Stimulated activated CD4-positive, alpha-beta T cell treated with anti-CD3 and anti-CD28 coated beads, Interleukin-1b, Interleukin-23, amount 100 ng/mL, for 48 hours (primary cell): ENCODE data around the gene GRAMD4.

Experiments
- DNase-seq: peaks from one replicate; pipeline ENCODE4 v3.0.0-alpha.2; 2020

GRAMD4 gene

DNA sequence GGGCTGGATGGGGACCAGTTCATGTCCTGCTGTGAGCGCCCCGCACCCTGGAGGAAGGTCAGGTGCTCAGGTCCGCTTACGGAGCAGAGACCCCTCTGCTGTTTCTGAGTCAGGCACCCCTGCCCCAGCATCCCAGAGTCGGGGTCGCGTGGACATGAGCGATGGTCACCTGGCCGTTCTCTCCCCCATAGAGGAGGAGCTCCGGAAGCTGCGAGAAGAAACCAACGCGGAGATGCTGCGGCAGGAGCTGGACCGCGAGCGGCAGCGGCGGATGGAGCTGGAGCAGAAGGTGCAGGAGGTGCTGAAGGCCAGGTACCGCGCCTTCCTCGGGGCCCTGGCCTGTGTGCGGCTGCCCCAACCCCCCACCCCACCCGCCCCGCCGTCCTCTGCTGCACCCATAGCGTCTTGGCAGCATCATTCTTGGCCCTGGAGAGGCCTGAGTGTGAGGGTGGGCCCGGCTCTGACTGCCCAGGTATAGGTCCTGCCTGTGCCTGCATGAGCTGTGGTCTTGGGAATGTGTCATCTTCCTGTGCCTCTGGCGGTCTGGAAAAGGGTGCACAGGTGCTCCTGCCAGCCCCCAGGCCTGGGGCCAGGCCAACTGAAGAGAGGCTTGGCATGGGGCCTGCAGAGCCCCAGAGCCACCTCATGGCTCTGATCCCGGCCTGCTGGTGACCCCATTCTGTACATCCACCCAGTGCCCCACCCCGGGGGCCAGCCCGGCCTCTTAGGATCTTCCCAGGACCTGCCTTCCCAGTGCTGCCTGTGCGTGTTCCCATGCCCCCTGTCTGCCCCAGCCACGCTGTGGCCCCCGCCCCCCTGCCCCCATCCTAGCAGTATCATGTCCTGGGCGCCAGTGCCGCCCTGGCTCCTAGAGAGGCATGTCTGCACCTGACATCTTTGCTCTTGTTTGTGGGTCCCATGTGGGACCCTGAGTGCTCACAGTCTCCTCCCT, 38.1 kb downstream of the GRAMD4 start:
- DNase-seq: no peak

DNA sequence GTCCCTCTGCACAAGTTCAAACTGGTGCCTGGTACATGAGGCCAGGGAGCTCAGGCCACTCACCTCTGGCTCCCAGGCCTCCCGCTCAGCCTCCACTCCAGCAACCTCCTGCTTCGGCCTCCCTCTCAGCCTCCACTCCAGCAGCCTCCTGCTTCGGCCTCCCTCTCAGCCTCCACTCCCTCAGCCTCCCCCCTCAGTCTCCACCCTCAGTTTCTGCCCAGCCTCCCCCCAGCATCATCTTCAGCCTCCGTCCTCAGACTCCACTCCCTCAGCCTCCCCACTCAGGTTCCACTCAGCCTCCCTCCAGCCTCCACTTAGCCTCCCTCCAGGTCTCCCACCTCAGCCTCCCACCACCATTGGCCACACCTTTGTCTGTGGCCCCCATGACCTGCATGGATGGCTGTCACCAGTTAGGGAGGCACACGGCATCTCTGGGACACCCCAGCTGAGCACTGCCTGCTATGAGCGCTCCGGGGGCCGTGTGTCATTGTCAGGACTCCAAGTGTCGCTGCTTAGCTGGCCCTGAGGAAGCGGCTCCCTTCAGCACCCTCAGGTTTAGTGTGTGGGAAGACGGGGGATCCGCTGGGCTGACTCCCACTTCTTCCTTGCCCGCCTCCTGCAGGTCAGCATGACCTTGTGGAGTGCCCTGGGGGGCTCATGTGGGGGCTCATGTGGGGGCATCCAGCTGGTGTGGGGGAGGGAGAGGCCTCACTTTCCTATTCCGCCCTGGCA, 39.0 kb downstream of the GRAMD4 start:
- DNase-seq: no peak

DNA sequence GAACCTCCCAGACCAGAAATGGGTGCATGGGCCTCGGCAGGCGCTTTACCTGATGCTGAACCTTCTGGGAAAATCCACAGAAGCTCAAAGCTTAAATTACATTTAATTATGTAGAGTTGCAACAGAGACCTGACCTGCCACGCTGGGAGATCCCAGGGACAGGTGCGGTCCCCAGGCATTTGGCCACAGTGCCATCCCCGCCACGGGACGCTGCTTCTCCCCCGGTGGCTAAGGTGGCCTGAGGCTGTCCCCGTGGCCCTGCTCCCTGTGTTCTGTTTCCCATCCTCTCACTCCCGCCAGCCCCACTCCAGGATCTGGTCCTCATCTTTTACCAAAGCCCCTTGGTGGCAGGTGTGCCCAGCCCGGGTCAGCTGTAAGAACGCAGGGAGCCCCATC, 39.6 kb downstream of the GRAMD4 start:
- DNase-seq: no peak

DNA sequence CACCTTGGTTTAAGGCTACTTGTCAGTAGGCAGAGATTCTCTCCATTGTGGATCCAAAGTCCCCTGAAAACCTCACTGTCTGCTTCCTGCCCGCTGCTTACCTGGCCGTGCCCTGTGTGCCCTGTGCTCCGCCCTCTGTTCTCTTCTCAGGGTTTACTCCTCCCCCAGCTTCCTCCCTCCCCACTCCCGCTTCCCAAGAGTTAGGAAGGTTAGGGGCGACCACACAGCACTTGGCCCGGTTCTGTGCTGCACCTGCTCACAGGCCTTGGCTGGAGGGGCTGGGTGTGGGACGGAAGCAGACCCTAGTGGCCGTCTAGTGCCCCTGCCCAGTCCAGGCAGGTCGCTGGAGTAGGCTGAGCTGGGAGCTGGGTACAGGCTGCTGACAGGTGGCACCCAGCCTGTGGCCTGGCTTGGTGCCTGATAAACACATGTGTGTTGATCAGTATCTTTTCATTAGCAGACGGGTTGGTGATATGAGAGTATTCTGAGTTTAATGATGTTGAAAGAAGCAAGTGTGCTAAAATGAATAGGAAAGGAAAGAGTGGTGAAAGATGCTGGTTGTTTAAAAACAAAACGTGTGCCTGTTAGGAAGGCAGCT, 40.5 kb downstream of the GRAMD4 start:
- DNase-seq: no peak

DNA sequence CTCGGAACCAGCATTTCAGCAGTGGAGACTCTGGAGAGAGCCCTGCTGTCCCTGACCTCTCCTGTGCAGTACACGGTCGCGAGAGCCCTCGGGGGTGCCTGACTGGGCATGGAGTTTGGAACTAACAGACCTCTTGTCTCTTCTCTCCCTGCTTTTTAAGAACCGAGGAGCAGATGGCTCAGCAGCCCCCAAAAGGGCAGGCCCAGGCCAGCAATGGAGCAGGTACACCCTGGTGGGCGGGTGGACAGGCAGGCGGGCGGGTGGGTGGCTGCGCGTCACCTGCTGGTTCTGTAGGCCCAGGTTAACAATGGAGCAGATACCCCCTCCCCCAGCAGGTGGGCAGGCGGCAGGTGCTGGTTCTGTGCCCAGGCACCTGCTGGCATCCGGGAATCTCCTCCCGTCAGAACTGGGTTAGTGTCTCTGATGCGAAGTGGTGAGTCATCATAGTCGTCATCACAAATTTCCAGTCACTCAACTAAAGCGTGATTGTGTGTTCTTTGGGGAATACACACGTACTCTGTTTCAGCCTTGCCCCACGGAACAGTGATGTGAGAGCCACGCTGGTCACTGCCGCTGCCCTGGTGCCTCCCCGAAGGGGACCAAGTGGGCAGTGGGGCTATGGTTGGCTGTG, 41.1 kb downstream of the GRAMD4 start:
- peak; percentile 54 for DNase-seq

DNA sequence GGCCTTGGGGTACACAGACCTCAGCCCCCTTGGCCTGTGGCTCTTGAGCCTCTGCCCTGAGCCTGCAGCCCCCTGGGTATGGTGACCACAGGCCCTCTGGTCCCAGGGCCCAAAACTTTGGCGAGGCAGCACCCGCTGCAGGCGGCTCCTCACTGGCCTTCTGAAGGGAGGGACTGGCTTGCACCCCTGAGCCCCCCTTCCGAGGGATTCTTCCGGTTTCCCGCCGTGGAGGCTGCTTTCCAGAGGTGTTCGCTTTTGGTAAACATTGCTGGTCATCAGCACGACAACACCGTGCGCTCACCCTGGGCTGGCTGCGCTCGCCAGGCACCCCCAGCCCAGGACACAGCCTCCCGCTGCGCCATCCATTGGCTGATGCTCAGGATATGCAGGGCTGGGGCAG, 42.0 kb downstream of the GRAMD4 start:
- no peak for DNase-seq

DNA sequence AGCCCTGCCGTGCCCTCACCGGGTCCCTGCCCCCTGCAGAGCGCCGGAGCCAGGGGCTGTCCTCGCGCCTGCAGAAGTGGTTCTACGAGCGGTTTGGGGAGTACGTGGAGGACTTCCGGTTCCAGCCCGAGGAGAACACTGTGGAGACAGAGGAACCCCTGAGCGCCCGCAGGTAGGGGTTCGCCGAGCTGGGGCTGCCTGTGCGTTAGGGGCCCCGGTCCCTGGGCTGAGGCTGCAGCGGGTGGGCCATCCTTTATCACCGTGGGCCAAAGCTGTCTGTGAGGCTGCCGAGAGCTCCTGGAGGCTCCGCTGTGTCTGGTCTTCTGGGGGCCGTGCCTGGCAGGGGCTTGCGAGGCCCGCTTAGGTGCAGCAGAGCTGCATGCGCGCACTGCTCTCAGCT, 42.8 kb downstream of the GRAMD4 start:
- no peak for DNase-seq

DNA sequence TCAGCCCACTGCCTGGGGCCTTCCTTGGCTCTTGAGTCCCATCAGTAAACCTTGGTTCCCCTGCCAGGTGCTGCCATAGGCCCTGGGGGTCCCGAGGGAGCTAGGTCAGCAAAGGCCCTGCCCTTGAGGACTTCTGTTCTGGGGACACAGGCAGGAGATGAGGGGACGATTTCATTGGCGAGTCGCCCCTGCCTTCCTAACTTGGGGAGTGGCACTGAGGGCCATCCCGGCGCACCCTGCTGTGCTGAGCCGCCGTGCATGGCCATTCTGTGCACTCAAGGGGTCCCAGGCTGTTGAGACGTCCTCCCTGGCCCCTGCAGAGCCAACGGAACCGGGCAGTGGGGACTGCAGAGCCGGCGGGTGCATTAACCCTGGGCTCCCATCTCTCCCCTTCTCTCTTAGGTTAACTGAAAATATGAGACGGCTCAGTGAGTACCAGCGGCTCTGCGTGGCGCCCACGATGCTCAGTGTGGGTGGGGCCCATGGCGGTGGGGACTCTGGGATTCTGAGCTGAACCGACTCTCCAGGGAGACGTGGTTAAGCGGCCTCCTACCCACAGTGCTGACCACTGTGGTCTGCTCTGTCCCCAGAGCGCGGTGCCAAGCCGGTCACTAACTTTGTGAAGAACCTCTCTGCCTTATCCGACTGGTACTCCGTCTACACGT, 43.4 kb downstream of the GRAMD4 start:
- DNase-seq: no peak

DNA sequence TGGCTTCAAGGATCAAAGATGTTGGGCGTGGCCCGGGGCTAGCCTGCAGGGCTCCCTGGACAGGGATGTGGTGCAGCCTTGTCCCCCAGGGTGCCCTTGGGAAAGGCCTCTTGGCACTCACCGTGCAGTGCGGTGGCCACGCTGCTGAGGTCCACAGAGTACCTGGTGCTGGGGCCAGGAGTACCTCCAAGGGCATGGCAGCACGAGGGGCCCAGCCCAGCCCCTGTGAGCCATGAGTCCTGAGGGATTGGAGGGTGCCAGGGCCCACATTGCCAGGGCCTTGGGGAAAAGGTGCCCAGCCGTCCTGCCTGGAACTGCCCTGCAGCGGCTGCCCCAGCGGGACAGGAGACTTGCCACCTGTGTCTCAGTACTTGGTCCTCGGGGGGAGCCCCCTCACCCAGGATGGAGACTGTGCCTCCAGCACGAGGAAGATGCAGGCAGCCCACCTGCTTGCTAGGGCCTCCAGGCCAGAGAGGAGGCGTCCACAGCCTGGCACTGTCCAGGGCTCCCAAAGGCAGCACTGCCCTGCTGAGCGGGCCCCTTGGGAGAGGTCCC, 44.2 kb downstream of the GRAMD4 start:
- DNase-seq: no peak

DNA sequence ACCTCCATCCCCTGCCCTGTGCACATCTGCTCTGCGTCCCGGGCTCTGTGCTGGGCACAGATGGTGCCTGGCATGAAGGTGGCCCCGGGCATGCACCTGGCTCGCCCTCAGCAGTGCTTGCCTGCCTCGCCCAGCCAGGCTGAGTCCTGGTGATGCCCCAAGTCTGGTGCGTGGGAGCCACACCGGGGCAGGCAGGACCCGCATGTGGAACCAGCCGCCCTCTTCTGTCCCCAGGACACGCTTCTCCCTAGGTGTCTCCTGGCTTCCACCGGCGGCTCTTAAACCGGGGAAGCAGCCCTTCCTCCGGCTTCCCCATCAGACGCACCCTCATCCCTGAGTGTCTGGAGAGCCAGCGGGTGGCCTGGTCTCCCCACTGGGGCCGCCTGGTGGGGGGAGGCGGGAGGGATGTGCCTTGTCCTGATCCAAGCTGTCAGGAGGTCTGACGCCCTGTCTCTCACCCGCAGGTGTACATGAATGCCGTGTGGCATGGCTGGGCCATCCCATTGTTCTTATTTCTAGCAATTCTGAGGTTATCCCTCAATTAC, 45.0 kb downstream of the GRAMD4 start:
- DNase-seq: no peak

DNA sequence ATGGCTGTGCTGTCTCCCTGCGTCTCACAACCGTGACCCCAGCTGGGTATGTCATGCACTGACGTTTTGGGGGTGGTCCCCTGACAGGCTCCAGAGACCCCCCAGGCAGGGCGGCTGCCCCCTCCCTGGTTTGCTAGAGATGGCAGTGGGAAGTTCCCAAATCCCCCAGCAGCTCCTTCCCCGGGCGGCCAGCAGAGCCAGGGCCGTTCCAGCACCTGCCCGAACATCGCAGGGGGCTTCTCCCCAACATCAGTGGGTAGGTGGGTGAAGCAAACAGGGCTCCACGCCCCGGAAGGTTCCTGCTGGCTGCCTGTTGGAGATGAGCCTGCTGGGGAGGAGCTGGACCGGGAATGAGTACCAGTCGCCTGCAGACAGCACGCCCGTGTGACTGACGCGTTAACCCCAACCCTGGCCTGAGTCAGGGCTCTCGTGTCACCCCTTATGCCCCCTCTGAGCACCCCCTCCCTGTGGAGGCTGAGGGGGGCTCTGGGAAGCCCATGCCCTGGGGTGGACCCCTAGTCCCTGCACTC, 45.6 kb downstream of the GRAMD4 start:
- DNase-seq: no peak

DNA sequence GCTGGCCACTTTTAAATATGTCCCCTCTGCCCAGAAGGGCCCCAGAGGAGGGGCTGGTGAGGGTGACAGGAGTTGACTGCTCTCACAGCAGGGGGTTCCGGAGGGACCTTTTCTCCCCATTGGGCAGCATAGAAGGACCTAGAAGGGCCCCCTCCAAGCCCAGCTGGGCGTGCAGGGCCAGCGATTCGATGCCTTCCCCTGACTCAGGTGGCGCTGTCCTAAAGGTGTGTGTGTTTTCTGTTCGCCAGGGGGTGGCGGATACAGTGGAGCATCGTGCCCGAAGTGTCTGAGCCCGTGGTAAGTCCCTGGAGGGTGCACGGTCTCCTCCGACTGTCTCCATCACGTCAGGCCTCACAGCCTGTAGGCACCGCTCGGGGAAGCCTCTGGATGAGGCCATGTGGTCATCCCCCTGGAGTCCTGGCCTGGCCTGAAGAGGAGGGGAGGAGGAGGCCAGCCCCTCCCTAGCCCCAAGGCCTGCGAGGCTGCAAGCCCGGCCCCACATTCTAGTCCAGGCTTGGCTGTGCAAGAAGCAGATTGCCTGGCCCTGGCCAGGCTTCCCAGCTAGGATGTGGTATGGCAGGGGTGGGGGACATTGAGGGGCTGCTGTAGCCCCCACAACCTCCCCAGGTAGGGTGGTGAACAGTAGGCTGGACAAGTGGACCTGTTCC, 46.5 kb downstream of the GRAMD4 start:
- DNase-seq: no peak

DNA sequence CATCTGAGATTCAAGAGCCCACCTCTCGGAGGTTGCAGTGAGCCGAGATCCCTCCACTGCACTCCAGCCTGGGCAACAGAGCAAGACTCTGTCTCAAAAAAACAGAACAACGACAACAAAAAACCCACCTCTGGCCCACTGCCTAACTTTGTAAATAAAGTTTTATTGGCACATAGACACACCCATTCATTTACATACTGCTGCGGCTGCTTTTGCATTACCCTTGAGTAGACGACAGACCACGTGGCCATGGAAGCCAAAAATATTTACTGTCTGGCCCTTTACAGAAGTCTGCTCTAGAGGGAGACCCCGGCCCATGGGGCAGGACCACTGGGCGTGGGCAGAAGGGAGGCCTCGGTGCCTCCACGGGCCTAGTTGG, 47.0 kb downstream of the GRAMD4 start:
- DNase-seq: no peak

DNA sequence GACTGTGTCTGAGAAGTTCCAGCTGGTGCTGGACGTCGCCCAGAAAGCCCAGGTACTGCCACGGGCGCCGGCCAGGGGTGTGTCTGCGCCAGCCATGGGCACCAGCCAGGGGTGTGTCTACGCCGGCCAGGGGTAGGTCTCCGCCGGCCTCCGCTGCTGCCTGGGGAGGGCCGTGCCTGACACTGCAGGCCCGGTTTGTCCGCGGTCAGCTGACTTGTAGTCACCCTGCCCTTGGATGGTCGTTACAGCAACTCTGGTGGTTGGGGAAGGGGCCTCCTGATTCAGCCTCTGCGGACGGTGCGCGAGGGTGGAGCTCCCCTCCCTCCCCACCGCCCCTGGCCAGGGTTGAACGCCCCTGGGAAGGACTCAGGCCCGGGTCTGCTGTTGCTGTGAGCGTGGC, 47.9 kb downstream of the GRAMD4 start:
- DNase-seq: no peak

DNA sequence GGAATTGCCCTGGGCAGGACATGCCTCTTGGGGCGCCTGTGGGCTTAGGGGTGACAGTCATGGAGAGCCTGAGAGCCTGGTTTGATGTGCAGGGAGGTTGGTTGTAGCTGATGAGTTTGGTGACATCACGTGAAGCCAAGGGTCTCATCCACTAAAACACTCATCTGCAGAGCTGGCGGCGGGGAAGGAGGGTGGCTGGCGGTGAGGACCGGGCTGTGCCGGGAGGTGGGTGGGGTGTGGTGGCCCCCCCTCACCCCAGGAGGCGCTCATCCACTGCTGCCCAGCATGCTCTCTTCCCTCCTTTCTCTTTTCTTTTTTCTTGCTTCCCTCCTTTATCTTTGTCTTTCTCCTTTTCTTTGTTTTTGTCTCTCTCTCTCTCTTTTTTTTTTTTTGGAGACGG, 49.0 kb downstream of the GRAMD4 start:
- no peak for DNase-seq

DNA sequence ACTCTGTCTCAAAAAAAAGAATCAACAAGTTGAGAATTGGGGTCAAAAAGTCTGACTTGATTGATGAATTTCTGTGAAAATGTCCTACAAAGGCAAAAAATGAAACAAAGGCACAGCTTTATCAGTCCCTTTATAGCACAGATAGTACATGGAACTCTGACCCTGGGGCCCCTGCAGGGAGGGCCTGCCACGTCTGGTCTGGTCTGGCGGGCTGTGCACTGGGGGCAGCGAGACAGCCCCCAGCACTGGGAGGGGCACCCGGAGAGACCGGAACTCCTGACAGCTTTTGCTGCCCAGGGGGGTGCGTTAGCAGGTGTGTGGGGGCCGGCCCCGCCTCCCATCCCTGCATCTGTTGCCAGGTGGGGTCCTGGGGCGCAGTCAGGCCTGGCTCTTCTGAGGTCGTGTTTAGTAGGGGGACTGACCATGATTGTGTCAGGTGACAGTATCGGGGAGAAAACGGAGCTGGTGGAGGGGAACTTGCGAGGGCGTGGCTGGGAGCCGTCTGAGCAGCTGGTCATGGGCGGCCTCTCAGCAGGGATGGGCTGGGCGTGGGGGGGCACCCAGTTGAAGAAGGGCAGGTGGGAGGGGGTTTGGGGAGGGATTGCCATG, 51.7 kb downstream of the GRAMD4 start:
- DNase-seq: no peak

DNA sequence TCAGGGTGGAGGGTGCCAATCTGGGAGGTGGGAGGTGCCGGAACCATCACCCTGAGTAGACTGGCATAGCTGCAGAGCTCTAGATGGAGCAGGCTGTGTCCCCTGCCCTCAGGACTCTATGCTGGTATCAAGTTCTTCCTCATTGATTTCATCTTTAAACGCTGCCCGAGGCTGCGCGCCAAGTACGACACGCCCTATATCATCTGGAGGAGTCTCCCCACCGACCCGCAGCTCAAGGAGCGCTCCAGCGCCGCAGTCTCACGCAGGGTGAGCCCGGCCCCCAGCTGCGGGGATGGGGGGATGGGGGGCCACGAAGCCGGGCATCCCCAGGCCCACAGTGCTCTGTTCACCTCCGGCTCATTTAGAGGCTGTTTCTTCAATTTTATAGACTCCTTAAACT, 52.5 kb downstream of the GRAMD4 start:
- no peak for DNase-seq

DNA sequence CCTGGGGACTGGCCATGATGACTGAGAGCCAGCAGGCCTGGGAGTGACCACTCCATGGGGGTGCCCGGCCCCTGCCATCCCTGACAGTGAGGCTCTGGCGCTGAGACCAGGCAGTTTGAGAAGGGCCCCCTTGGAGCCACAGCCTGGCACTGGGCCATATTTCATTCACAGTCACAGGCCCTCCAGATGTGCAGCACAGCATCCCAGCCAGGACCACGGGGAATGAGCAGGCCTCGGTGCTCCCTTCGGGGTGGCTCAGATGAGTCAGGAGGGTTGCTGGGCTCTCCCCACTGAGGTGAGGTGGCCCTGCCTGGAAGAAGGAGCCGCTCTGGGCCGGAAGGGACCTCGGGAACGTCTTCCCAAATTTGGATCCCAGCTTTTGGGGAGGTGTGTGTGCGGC, 53.0 kb downstream of the GRAMD4 start:
- DNase-seq: peak; percentile 21

DNA sequence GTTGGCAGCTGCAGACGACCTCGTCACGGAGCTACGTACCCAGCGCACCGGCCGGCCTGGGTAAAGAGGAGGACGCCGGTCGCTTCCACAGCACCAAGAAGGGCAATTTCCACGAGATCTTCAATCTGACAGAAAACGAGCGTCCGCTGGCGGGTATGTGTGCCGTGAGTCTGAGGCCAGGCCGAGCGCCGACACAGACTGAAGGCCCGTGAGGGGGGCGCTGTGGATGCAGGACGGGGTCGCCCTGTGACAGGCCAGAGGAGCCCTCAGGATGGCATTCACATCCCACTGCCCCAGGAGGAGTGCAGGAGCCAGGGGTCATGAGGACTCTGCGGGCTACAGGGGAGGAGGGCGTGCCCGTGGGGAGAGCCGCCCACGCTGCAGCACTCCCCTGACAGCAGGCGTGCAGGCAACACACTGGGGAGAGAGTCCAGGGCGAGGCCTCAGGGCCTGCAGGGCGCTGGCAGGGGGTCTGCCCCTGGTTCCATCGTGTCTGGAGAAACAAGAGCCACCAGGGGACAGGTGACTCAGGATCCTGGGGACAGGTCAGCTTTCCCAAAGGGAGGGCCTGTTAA, 53.6 kb downstream of the GRAMD4 start:
- DNase-seq: peak; percentile 19

DNA sequence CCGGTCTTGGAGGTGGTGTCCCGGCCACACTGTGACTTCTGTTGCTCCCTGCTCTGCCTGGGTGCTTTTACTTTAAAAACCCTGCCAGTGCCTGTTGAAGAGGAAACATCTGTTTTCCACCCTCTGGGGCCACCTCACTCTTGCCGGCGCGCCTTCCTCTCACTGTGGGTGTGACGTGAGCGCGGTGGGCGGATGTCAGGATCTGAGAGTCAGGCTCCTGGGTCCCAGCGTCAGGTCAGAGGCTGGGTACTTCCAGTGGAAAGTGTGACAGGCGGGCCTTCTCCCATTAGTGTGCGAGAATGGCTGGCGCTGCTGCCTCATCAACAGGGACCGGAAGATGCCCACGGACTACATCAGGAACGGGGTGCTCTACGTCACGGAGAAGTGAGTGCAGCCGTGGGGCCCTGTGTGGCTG, 54.2 kb downstream of the GRAMD4 start:
- DNase-seq: peak; percentile 97

DNA sequence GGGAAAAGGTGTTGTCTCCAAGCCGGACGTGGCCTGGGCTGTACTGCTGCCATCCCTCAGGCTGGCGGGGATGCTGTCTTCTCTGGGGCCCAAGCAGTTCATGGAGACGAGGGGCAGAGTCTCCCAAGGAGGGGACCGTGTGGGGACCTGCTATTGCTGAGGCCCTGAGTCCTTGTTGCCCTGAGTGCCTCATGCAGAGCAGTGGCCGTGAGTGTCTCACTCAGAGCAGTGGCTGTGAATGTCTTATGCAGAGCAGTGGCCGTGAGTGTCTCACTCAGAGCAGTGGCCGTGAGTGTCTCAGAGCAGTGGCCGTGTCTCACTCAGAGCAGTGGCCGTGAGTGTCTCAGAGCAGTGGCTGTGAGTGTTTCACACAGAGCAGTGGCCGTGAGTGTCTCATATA, 54.7 kb downstream of the GRAMD4 start:
- DNase-seq: peak; percentile 32
